GM21528 (cell line): ENCODE measurements around the gene ZFP91.
"Not testable (repeated sequence)": the region's sequence is repeated elsewhere in the genome, so short reads cannot be mapped to it uniquely, and the experiment has no call there.

ENCODE experiments used
- ATAC-seq: cut with Tn5 transposase; IDR thresholded peaks from one replicate; pipeline ENCODE4 v1.9.1; 2021; ENCODE audit warnings: mild to moderate bottlenecking, moderate library complexity; ENCODE audit not compliant: unreplicated experiment, low FRiP score

The ZFP91 gene

GRCh38 chr11:58578635-58579191, at the start of gene ZFP91:
TSS of gene ZFP91 (plus strand) at chr11:58579063. CDS start at chr11:58579282, 219 bp downstream.
- peak; percentile 35 for ATAC-seq

- ATAC-seq, result no peak
Measured at GRCh38 chr11:58530236-58530635, 48.6 kb upstream of the ZFP91 start.

- ATAC-seq, result no peak
Measured at GRCh38 chr11:58531865-58532341, 47.0 kb upstream of the ZFP91 start.

- no peak for ATAC-seq
Measured at GRCh38 chr11:58546841-58547240, 32.0 kb upstream of the ZFP91 start.

GRCh38 chr11:58549644-58550043, 29.2 kb upstream of the ZFP91 start:
- ATAC-seq, result no peak

GRCh38 chr11:58560842-58561241, 18.0 kb upstream of the ZFP91 start:
- no peak for ATAC-seq

GRCh38 chr11:58561394-58562098, 17.3 kb upstream of the ZFP91 start:
- ATAC-seq, result no peak

- ATAC-seq, result peak; percentile 84
Measured at GRCh38 chr11:58562375-58562800, 16.5 kb upstream of the ZFP91 start.

- ATAC-seq, result no peak
Measured at GRCh38 chr11:58564231-58564630, 14.6 kb upstream of the ZFP91 start.

- ATAC-seq, result peak; percentile 83
Measured at GRCh38 chr11:58567889-58568512, 10.9 kb upstream of the ZFP91 start.

- not testable (repeated sequence) for ATAC-seq
Measured at GRCh38 chr11:58572906-58573305, 6.0 kb upstream of the ZFP91 start.

- peak; percentile 22 for ATAC-seq
Measured at GRCh38 chr11:58573451-58574104, 5.3 kb upstream of the ZFP91 start.

GRCh38 chr11:58574881-58575280, 4.0 kb upstream of the ZFP91 start:
- ATAC-seq, result no peak

- ATAC-seq, result no peak
Measured at GRCh38 chr11:58575377-58576020, 3.4 kb upstream of the ZFP91 start, which contains the start of gene LPXN. TSS of gene LPXN (minus strand) at chr11:58575856. CDS start at chr11:58575772, 84 bp downstream.

GRCh38 chr11:58576887-58577471, 1.9 kb upstream of the ZFP91 start:
- no peak for ATAC-seq

- ATAC-seq, result peak; percentile 51
Measured at GRCh38 chr11:58577555-58578135, 1.2 kb upstream of the ZFP91 start.

- ATAC-seq, result peak; percentile 28
Measured at GRCh38 chr11:58578136-58578634, 678 bp upstream of the ZFP91 start.

- ATAC-seq, result peak; percentile 52
Measured at GRCh38 chr11:58579192-58580129, 598 bp downstream of the ZFP91 start.
